SW 1271 (cell line): Measurements from ENCODE around the gene DMAC2.
"Not testable (repeated sequence)": the region's sequence is repeated elsewhere in the genome, so short reads cannot be mapped to it uniquely, and the experiment has no call there.

Experiments
- DNase-seq, 2 experiments: peaks; one replicate each; lab custom pipeline; 2025; lab: John Stamatoyannopoulos, UW

The DMAC2 gene

DNA sequence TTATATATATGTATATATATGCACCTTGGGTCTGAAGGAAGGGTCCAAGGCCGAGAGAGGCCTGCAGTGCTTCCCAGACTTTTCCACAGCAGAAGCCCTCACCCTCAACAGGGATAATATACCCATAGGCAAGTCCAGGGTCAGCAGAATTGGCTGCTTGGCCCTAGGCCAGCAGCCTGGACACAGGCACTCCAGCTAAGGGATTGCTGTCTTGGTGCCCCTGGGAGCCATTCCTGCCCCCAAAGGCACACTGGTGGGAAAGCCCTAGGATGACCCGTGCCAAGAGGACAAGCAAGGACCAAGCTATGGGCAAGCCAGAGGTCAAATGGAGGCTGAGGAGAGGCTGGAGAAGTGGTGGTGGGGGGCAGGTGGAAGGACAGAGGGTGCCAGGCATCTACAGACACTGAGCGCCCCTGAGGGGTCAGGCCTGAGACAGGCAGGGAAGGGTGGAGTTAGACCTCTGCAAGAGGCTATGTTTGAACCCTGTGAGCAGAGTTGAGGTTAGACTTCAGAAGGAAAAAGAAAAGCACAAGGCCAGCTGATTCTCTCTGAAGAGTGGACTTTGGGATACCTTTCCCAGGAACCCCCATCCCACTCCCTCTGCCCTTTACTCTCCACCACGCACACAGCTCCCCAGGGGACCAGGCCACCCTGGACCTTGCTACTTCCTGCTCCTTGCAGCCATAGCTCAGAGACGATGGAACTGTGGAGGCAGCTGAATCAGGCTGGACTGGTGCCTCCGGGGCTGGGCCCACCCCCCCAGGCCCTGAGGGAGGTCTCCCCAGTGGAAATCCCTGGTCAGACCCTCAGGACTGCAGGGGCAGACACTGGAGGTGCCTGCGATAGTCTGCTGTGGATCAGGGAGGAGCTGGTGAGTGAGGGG lies 3.0 kb upstream of the DMAC2 start, which contains the start of gene ERICH4:
Gene ERICH4, plus strand, starts transcription at position 684 of the 883 bp plus-strand sequence. Its CDS starts 14 bp downstream, at position 698.
- DNase-seq: no peak

DNA sequence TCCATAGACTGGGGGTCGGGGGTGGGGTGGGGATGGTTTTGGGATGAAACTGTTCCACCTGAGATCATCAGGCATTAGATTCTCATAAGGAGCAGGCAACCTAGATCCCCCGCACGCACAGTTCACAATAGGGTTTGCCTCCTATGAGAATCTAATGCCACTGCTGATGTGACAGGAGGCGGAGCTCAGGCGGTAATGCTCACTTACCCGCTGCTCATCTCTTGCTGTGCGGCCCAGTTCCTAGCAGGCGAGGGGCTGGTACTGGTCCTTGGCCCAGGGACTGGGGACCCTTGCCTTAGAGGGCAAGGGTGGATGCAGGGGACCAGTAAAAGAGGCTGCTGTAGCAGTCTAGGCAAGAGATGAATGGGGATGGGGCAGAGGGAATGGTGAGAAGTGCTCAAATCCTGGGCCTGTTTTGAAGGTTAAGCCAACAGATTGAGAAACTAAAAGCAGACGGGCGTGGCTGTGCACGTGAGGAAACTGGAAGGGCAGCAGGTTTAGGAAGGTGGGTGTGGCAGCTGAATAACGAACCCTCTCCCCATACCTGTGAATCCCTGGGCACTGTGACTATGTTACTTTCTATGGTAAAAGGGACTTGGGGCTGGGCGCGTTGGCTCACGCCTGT lies 1.7 kb upstream of the DMAC2 start:
- DNase-seq: no peak

DNA sequence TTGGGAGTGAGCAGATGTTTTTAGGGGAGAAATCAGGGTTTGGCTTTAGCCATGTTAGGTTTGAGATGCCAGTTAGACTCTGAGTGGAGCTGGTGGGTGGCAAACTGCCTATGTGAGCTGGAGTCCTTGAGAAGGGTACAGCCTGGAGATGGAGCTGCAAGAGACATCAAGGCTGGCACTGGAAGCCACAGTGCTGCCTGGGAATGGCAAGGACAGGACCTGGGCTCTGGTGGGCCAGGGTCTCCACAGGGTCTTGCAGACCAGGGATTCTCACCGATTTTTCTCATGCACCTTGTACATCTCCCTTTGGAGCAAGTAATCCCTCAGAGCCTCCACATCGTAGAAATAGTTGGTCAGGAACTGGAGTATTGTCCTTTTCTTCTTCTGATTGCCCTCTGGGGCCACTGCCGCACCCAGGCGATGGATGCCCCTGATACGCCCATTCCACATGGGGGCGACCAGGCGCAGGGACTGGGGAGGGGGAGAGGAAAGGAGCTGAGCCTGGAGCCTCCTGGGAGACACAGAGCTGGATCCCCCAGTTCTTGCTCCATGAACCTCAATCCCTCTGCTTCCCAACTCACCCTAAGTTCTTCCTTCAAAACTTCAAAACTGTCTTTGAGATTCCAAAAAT lies 1.7 kb downstream of the DMAC2 start:
- DNase-seq: no peak

DNA sequence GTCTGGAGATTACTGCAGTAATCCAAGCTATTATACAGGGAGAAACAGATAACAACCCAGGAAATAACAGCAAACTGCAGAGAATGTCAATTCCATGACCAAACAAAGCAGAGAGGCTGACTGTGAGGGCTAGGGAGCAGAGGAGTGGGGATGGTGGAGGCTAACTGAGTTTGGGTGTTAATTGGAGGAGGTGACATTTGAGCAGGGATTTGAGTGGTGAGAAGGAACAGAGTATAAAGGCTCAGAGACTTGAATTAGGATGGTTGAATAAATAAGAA lies 3.1 kb downstream of the DMAC2 start:
- no peak for DNase-seq

DNA sequence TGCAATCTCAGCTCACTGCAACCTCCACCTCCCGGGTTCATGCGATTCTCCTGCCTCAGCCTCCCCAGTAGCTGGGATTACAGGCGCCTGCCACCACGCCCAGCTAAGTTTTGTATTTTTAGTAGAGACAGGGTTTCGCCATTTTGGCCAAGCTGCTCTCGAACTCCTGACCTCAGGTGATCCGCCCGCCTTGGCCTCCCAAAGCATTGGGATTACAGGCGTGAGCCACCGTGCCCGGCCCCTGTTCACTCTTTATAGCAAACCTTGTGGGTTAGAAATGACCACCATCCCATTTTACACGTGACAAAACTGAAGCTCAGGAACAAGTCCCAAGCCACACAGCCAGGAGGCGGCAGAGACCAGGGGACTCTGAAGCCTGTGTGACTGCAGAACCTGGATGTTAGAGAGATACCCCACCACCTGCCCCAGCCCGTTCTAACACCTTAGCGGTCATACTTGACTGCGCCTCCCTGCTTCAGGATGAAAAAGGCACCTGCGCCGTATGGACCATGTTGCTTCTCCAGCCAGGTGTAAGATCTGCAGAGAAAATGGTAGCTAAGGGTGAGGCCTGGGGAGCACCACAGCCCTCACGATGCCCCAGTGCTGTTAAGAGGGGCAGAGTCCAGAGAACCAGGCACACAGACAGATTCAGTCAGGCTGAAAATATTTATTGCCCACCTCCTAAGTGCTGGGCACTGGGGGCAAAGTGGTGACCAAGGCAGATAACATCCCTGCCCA lies 3.6 kb downstream of the DMAC2 start:
- no peak for DNase-seq

DNA sequence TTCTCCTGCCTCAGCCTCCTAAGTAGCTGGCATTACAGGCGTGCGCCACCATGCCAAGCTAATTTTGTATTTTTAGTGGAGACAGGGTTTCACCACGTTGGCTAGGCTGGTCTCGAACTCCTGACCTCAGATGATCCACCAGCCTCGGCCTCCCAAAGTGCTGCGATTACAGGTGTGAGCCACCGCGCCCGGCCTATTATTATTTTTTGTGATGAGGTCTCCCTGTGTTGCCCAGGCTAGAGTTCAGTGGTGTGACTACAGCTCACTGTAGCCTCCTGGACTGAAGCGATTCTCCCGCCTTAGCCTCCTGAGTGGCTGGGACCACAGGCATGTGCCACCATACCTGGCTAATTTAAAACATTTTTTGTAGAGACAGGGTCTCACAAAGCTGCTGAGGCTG lies 4.3 kb downstream of the DMAC2 start:
- not testable (repeated sequence) for DNase-seq

DNA sequence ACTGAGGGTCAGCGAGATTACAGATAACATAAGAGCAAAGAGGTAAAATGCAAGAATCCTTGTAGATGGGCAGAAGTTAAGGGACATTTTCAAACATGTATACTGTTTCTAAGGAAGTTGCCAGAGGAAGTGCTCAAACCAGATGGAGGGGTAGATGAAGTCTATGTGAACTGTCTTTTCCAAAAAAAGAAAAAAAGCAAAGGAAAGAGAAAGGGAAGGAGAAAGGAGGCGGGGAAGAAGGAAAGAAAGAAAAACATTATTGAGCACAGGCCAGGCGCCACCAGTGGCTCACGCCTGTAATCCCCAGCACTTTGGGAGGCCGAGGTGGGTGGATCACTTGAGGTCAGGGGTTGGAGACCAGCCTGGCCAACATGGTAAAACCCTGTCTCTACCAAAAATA lies 5.3 kb downstream of the DMAC2 start:
- DNase-seq: no peak

DNA sequence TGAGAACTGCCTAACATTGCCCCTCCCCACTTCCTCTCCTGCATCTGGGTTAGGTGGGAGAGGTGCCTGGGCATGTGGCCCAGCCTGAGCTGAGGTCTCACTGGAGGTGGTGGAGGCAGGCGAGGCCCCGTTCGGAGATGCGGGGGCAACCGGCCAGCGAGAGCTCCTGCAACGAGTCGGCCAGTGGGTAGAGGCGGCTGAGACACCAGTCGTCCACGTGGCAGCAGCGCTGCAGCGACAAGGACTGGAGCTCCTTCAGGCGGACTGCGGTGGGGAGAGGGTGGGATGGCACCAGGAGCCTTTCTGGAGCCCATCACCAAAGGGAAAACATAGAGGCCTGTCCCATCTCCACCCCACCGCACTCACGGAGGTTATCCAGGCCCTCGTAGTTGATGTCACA lies 6.5 kb downstream of the DMAC2 start:
- DNase-seq: no peak

DNA sequence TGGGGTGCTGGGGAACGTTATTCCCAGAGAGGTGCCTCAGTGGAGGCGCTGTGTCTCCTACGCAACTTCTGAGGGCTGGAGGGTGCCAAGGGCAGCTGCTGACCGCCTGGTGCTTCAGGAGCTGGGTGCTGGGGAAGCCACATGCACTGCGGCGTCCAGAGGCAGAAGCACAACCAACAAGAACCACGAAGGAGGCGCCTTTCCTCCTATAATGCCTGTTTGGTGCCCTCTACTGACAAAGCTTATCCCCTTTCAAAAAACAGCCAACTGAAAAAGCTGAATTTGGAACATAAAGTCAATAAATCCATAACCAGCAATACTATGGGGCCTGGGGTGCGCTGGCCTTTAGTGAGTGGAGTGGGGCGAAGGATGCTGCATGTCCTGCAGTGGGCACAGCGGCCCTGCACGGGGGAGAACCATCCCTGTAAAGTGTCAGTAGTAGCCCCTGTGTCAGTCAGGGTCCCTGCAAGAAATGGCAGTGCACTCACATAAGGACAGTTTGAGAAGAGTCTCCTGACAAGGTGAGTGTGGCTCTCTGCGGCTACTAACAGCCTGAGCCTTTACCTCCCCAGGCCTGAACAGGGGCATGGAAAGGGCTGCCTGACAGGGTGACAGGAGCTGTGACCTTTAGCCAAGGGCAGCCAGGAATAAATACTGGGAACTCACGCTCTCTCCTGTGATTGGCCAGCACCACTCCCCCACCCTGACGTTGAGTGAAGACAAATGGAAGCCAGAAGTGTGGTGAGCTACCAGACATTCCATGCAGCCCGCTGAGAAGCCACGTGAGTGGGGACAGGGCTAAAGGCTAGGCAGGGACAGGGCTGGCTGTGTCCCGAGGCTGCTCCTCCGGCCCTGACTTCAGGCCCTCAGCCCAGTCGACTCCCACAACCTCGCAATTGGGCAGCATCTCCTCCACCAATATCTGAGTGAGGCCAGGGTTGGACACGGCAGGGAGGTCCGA lies 8.0 kb downstream of the DMAC2 start:
- DNase-seq: no peak

DNA sequence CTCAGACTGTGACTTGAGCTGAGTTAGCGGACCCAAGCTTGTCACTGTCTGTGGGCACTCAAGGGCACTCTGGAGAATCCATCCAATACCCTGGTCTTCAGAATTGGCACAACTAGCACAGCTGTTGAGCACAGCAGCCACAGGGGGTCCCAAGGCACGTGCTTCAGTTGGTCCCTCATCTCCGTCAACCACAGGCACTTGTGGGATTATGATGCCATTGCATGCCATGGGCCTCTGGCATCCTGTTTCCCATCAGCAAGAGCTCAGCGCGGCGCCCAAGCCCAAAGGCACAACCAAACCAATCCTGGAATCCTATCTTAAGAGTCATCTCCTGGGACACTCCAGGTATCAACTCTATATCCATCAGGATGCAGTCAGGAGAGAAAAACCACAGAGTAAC lies 8.8 kb downstream of the DMAC2 start:
- DNase-seq: no peak

DNA sequence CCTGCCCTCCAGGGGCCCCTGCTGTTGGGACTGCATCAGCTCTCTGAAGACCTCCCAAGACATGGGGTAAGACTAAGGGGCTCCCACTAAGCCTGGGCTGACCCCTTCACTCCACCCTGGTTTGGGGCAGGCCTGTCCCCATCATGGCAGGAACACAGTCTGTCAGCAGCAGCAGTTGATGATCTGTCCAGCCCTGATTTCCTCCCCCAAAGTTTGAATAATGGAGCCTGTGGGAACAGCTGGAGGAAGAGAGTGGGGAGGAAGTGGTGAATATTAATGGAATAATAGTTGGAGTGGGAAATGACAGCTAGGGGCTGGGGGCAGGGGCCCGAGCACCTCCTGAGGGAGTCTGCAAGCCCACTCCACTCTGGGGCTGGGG lies 11.2 kb downstream of the DMAC2 start:
- no peak for DNase-seq

DNA sequence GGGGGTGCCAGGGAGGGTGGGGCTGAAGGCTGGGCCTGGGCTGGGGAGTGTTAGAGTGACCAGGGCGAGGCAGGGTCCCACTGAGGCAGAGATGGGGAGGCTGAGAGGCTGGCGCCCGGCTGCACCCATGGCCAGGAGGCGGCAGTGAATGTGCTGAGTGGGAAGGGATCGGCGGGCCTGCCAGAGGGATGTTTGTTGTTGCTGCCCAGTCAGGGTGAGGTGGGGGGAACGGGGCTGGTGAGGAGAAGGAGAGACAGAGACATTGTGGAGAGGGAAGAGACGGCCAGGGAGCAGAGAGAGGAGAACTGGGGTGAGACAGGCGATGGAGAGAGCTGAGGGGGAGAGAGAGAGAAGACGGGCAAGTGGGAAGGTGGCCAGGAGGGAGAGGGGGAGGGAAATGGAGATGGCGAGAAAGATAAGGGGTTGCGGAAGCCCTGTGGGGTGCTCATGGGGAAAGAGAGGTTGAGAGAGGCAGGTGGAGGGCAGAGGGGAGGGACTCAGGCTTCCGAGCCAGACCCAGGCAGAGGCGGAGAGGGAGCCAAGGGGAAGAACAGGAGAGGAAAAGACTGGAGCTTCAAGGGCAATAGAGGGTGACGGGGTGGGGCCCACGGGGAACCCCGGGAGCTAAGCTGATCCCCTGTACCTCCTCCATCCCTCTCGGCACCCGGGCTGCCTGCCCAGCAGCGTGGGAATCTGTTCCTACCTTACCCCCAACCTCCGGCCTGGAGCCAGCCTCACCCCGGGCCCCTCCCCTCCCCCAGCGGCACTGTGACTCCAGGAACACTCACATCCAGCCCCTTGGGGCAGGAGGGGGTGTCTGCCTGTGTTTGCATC lies 11.8 kb downstream of the DMAC2 start:
- no peak for DNase-seq

DNA sequence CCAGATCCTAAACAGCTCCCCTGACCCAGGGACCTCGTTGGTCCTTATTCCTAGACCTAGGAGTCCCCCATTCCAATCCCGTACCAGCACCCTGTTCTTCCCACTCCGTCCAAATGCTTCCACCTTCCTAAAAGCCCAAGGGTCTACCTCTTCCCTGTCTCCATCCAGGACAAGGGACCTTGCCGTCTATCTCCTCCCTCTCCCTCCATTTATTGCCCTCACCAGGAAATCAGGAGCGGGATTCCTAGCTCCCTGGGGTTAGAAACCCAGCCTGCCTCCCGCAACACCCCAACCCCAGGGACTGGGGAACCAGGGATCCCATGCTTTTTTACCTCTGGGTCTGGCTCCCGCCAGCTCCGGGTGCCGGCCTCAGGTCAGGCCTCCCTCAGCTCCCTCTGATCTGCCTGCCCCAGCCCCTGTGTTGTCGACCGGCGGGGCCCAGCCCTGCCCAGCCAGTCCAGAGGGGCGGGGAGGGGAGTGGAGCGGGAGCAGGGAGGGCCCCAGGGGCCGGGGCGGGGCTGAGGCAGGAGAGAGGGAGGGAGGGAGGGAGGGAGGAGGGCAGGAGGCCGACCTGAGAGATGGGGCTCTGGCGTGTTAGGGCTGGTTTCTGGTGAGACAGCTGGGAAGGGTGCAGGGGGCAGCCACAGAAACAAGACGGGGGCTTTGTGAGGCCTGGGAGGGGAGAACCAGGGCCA lies 12.6 kb downstream of the DMAC2 start, which contains the start of gene B3GNT8:
Gene B3GNT8, minus strand, starts transcription at position 423 of the 695 bp plus-strand sequence. CDS start 596 bp downstream, outside the sequence.
- DNase-seq: no peak

DNA sequence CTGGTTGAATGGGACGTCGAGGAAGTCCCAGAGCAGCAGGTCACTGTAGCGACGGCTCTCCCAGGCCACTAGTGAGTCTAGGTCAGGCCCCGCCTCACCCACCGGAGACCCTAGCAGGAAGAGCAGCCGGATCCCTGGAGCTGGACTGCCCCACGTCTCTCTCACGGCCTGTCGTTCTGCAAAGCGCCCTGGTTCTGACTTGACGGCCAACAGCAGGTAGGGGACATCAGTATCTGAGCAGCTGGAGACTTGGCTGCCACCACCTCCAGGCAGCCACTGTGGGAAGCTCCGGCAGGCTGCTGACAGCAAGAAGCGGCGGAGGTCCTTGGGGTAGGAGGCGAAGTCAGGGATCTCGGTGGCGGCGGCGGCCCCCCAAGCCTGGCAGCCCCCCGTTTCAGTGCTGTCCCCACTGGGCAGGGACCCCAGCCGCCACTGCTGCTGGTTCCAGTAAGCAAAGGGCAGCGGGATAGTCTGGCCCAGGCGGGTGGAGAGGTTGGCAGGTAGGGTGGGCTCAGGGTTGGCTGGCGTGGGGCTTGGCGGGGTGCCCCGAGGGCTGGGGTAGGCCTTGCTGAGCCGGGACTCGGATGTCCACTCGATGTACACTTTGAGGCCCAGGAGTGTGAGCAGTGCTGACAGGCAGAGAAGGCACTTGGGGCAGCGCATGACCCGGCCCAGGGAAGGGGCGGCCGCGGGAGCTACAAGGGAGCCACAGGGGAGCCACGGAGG lies 13.4 kb downstream of the DMAC2 start:
- no peak for DNase-seq

DNA sequence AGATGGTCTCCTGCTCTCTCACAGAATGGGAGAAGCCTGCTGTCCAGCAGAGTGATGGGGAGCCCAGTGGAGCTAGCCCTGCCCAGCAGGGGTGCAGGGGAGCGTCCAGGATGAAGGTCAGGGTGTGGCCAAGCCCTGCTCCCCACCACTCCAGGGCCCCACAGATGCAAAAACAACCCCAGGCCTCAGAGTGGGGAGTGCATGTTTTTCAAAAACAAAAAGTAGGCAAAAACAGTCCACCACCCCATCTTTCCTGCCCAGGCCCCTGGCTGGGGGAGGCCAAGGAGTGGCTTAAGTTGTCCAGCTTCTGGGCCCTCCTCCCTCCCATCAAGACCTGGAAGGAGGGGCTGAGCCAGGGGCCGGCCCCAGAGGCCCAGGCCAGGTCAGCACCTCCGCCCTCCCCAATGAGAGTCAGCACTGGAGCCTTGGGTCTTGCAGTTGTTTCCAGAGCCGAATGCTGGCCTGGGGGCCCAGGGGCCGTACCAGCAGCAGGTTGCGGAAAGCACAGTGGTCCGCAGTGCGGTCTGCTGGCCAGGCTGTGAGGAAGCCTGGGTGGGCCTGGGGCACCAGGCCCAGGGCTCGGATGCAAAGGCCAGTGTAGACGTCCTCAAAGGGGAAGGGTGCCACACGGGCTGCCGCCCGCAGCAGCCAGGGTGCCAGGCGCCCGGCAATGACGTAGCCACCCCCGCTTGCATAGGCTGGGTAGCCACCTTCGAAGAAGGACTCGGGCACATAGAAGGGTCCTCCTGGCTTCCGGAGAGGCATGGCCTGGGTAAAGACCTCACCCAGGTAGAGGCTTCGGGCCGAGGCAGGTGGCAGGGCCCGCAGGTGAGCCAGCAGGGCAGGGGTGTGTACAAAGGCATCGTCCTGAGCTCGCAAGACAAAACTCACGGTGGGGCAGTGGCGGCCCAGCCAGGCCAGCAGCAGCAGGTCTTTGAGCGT lies 14.3 kb downstream of the DMAC2 start:
- DNase-seq: no peak

DNA sequence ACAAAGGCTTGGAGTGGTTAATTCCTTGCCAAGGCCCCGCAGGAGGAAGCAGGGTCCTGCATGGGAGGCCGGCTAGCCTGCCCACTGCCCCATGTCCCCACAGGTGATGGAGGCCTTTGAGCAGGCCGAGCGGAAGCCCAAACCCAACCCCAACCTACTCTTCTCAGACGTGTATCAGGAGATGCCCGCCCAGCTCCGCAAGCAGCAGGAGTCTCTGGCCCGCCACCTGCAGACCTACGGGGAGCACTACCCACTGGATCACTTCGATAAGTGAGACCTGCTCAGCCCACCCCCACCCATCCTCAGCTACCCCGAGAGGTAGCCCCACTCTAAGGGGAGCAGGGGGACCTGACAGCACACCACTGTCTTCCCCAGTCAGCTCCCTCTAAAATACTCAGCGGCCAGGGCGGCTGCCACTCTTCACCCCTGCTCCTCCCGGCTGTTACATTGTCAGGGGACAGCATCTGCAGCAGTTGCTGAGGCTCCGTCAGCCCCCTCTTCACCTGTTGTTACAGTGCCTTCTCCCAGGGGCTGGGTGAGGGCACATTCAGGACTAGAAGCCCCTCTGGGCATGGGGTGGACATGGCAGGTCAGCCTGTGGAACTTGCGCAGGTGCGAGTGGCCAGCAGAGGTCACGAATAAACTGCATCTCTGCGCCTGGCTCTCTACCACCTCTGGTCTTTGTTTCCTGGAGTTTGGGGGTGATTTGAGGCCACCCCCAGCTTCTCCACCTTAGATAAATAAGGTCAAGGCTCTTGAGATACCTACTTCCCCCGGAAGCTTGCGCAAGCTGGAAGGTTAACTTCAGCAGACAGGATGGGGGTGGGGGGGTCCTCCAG lies 15.2 kb downstream of the DMAC2 start:
- no peak for DNase-seq

DNA sequence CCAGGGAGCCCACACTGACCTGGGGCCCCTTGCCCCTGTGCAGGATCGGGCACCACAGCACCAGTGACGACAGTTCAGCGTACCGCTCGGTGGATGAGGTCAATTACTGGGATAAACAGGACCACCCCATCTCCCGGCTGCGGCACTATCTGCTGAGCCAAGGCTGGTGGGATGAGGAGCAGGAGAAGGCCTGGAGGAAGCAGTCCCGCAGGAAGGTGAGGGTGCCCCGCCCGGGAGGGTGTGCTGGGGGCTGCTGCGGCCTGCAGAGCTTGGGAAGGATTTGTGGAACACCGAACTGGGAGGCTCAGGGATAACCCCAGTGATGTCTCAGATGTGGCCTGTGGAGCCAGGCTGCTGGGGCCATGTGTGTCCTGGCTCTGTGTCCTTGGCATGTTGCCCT lies 16.8 kb downstream of the DMAC2 start:
- no peak for DNase-seq
